HepG2 (cell line): ENCODE data around the gene TIMP4. TPM values are rescaled to one million over a fixed set of nuclear protein-coding genes. Genes with fewer than 3 reads are reported as not detected.

Source experiments
- ATAC-seq: fragments of 200-7000 bp; cut with Tn5 transposase; 3 replicates; pipeline ENCODE4 v1.9.1; 2020; ENCODE audit warnings: mild to moderate bottlenecking, moderate library complexity
- BruUV-seq: library from RNA; stranded (reverse); fragments of 400-500 nt; replicated peaks from 2 replicates; lab custom pipeline; 2021; lab: Mats Ljungman, UMichigan
- CTCF ChIA-PET: fragments of 300-600 bp; formaldehyde crosslinking; extraction: SDS; loops from one replicate; lab custom pipeline; 2021; ENCODE audit warnings: low total read pairs, inconsistent platforms, low intra/inter-chr PET ratio; lab: Yijun Ruan, JAX
- POLR2A ChIA-PET: fragments of 350-600 bp; sonication (Branson Sonifier 250); formaldehyde crosslinking; loops from one replicate; lab custom pipeline; 2020; ENCODE audit warnings: antibody characterized with exemption, inconsistent platforms; lab: Yijun Ruan, JAX
- DNase-seq: peaks from one replicate; pipeline ENCODE4 v3.0.0-alpha.2; 2015; ENCODE audit warnings: low spot score
- FAIRE-seq: peaks from 3 replicates; lab custom pipeline; 2011; peaks lifted over from hg19 to GRCh38; lab: Jason Lieb, UNC
- H2AFZ ChIP-seq: one replicate; pipeline ENCODE4 v1.6.1; 2011; ENCODE audit warnings: low read length, inconsistent platforms
- H3K27ac ChIP-seq: fragments of 300-600 bp; 3 replicates; pipeline ENCODE4 v1.8.0; 2011; ENCODE audit warnings: mixed run types, mild to moderate bottlenecking, mixed read lengths, low read length, inconsistent platforms; ENCODE audit not compliant: insufficient read depth; ENCODE audit errors: extremely low read length
- H3K27me3 ChIP-seq, 2 experiments: fragments of 200-600 bp in 1 of 2; 2 replicates in 1 of 2; 3 replicates in 1 of 2; pipeline versions ENCODE4 v1.6.0 to v1.8.0; 2011; ENCODE audit warnings: low read length in 2 of 2, mild to moderate bottlenecking in 2 of 2, moderate library complexity in 2 of 2, inconsistent platforms in 1 of 2; ENCODE audit not compliant: insufficient read depth in 2 of 2, control insufficient read depth in 1 of 2
- H3K36me3 ChIP-seq, 2 experiments: fragments of 200-600 bp in 1 of 2; replicated peaks in 1 of 2; 2 replicates in 1 of 2; 3 replicates in 1 of 2; pipeline versions ENCODE4 v1.5.1 to v1.8.0; 2011; ENCODE audit warnings: low read length in 2 of 2, inconsistent platforms in 1 of 2; ENCODE audit not compliant: insufficient read depth in 2 of 2, control insufficient read depth in 1 of 2
- H3K4me1 ChIP-seq: 2 replicates; pipeline ENCODE4 v1.5.1; 2012; ENCODE audit warnings: low read length, inconsistent platforms; ENCODE audit not compliant: insufficient read depth
- H3K4me2 ChIP-seq: 2 replicates; pipeline ENCODE4 v1.6.0; 2011; ENCODE audit warnings: low read depth, low read length, inconsistent platforms
- H3K4me3 ChIP-seq, 3 experiments: fragments of 200-600 bp in 1 of 3; sonication (generic), shearing (Covaris generic) in 1 of 3; replicated peaks in 1 of 3; 2 replicates each; pipeline ENCODE4 v1.5.1; 2011 to 2016; ENCODE audit warnings: low read length in 3 of 3, inconsistent platforms in 2 of 3, low read depth in 2 of 3, mild to moderate bottlenecking in 2 of 3, control low read depth in 1 of 3, mixed read lengths in 1 of 3; ENCODE audit not compliant: insufficient read depth in 1 of 3
- H3K79me2 ChIP-seq: one replicate; pipeline ENCODE4 v1.6.1; 2011; ENCODE audit warnings: low read length, inconsistent platforms; ENCODE audit not compliant: insufficient read depth
- H3K9ac ChIP-seq: 2 replicates; pipeline ENCODE4 v1.6.0; 2011; ENCODE audit warnings: mild to moderate bottlenecking, low read depth, low read length, inconsistent platforms; ENCODE audit not compliant: insufficient read depth
- H3K9me3 ChIP-seq: 2 replicates; pipeline ENCODE4 v1.5.1; 2012; ENCODE audit warnings: mild to moderate bottlenecking, low read length
- H4K20me1 ChIP-seq: 2 replicates; pipeline ENCODE4 v1.6.0; 2011; ENCODE audit warnings: inconsistent platforms, mild to moderate bottlenecking, low read length, moderate library complexity; ENCODE audit not compliant: insufficient read depth
- ARID4A ChIP-seq: sonication (generic); formaldehyde crosslinking; IDR thresholded peaks from 2 replicates; pipeline ENCODE4 v1.5.0; 2020; ENCODE audit warnings: mild to moderate bottlenecking, missing genetic modification reagents, borderline replicate concordance
- CEBPB ChIP-seq: IDR thresholded peaks from 2 replicates; pipeline ENCODE4 v1.6.1; 2011; ENCODE audit warnings: low read depth, low read length, improper control_type of control experiment, borderline replicate concordance
- CERS6 ChIP-seq: sonication (generic); formaldehyde crosslinking; IDR thresholded peaks from 2 replicates; pipeline ENCODE4 v1.5.0; 2020; ENCODE audit warnings: missing genetic modification reagents
- SMAD9 ChIP-seq: sonication (generic); formaldehyde crosslinking; IDR thresholded peaks from 2 replicates; pipeline ENCODE4 v1.5.1; 2020; ENCODE audit warnings: mild to moderate bottlenecking, missing genetic modification reagents
- SMC3 ChIP-seq: IDR thresholded peaks from 2 replicates; pipeline ENCODE4 v1.6.1; 2011; ENCODE audit warnings: low read length, improper control_type of control experiment
- ZNF607 ChIP-seq: sonication (generic); formaldehyde crosslinking; IDR thresholded peaks from 2 replicates; pipeline ENCODE4 v1.5.1; 2020; ENCODE audit warnings: missing genetic modification reagents, mild to moderate bottlenecking, borderline replicate concordance
- ZNF710 ChIP-seq: sonication (generic); formaldehyde crosslinking; IDR thresholded peaks from 2 replicates; pipeline ENCODE4 v1.5.0; 2020; ENCODE audit warnings: mild to moderate bottlenecking, missing genetic modification reagents, borderline replicate concordance
- ZNF790 ChIP-seq: sonication (generic); formaldehyde crosslinking; IDR thresholded peaks from 2 replicates; pipeline ENCODE4 v1.8.0; 2022; ENCODE audit warnings: missing genetic modification reagents, mild to moderate bottlenecking, borderline replicate concordance
- WGBS: methylation state at CpG from one replicate; pipeline ENCODE4 v1.1.6; 2017; ENCODE audit warnings: low lambda C conversion rate; 5-methylcytosine and 5-hydroxymethylcytosine counted together
- in situ Hi-C: cut with HindIII; loops from 2 replicates; pipeline ENCODE4 v1.10.0; 2017; ENCODE audit warnings: low pct_unique_long_range_greater_than_20kb; ENCODE audit not compliant: extremely low pct_ligation_motif_present
- intact Hi-C: fragments of 100-400 bp; cut with micrococcal nuclease; formaldehyde crosslinking; loops from one replicate; pipeline ENCODE4 v1.10.0; 2022; ENCODE audit not compliant: unreplicated experiment
- polyA plus RNA-seq, 8 experiments: library from polyadenylated mRNA; depleted of rRNA in 3 of 8; stranded (reverse) in 7 of 8; unstranded in 1 of 8; fragments of >200 nt; fragmentation: Illumina TruSeq in 4 of 8; extraction: Trizol in 4 of 8; gene quantifications; 2 replicates each; pipeline versions ENCODE4 v1.2.1 to v1.2.3, GENCODE V29; 2011 to 2016; ENCODE audit warnings: low read depth in 4 of 8, missing spikeins in 1 of 8, mixed read lengths in 1 of 8; ENCODE audit not compliant: insufficient read depth in 1 of 8
- total RNA-seq, 5 experiments: library from RNA; depleted of rRNA; stranded (reverse); fragments of >200 nt; fragmentation: Illumina TruSeq; extraction: Trizol; gene quantifications; 2 replicates each; pipeline ENCODE4 v1.2.3, GENCODE V29; 2016; ENCODE audit warnings: low read depth in 1 of 5

Gene TIMP4
- total and polyA plus RNA-seq, 2 of the 13 experiments (the other 11 are each of a cell fraction or from before 2014, with no cell fraction given): 0.05 to 0.07 TPM

GRCh38 chr3:12181806-12182205 is 23.1 kb upstream of the TIMP4 start:
- Histone ChIP-seq H3K79me2 (no peaks in the 10 kb centered on the region), H3K4me1 (peaks cover 18% of the 10 kb centered on the region; the same call in 1 of the 2 replicates), H3K36me3 (no peaks in the 10 kb centered on the region), H4K20me1 (no peaks in the 10 kb centered on the region), H3K9me3 (no peaks in the 10 kb centered on the region)
- FAIRE-seq: no peak
- 12% methylated on average over 2 of the region's 2 CpGs for WGBS
- CTCF ChIA-PET: no interaction called here
- in situ Hi-C loops: no loop called here
- TF ChIP-seq ZNF607 (CRISPR knock-in tag) (no peak), CEBPB (no peak), CERS6 (CRISPR knock-in tag) (no peak), SMC3 (no peak), ZNF710 (no peak), ARID4A (CRISPR knock-in tag) (no peak), ZNF790 (CRISPR knock-in tag) (no peak), SMAD9 (CRISPR knock-in tag) (no peak)
- TF ChIP-seq, all 625 proteins: peak for 0
- Histone ChIP-seq H3K4me2 (no peak overlapping the region), H3K27me3 (peaks cover 0 to 23% of the 10 kb centered on the region in 2 experiments; a peak in 3 of 5 replicates), H3K4me3 (no peak overlapping the region), H3K9ac (no peak overlapping the region), H3K27ac (no peak overlapping the region), H2AFZ (no peak overlapping the region)
- DNase-seq (no peak), ATAC-seq (no peak)
- POLR2A ChIA-PET: no interaction called here
- BruUV-seq: no TSS peak
- intact Hi-C loops: no loop called here
